NCI-H1417 (cell line): ENCODE results near the gene PLIN1.
A peak's percentile ranks its signal among the peaks of the same experiment; 100 is the strongest.

Source experiments
- DNase-seq, 3 experiments: peaks; one replicate each; lab custom pipeline; 2025; lab: John Stamatoyannopoulos, UW

Gene PLIN1

GRCh38 chr15:89671687-89672086 is 7.5 kb downstream of the PLIN1 start:
- no peak for DNase-seq

GRCh38 chr15:89670971-89671560 is 8.1 kb downstream of the PLIN1 start:
- no peak for DNase-seq

GRCh38 chr15:89669941-89670340 is 9.2 kb downstream of the PLIN1 start:
- DNase-seq: no peak

- DNase-seq: no peak
Measured at GRCh38 chr15:89669309-89669865, 9.8 kb downstream of the PLIN1 start.

- no peak for DNase-seq
Measured at GRCh38 chr15:89668171-89668570, 11.0 kb downstream of the PLIN1 start.

GRCh38 chr15:89667706-89667960 is 11.5 kb downstream of the PLIN1 start:
- no peak for DNase-seq

GRCh38 chr15:89666858-89667705 is 12.1 kb downstream of the PLIN1 start:
- DNase-seq: no peak

GRCh38 chr15:89666184-89666857 is 12.8 kb downstream of the PLIN1 start:
- peak in 1 of 3 experiments; percentile 6 for DNase-seq

GRCh38 chr15:89665449-89666181 is 13.6 kb downstream of the PLIN1 start:
- DNase-seq: peak; percentile 34 to 70 (median 60)

- peak; percentile 69 to 89 (median 84) for DNase-seq
Measured at GRCh38 chr15:89664441-89665350, 14.5 kb downstream of the PLIN1 start.

- no peak for DNase-seq
Measured at GRCh38 chr15:89662893-89663626, 16.1 kb downstream of the PLIN1 start.

GRCh38 chr15:89660556-89660955 is 18.6 kb downstream of the PLIN1 start:
- no peak for DNase-seq

GRCh38 chr15:89659295-89659694 is 19.9 kb downstream of the PLIN1 start:
- no peak for DNase-seq

- DNase-seq: no peak
Measured at GRCh38 chr15:89657686-89658200, 21.4 kb downstream of the PLIN1 start.

- peak in 1 of 3 experiments; percentile 50 for DNase-seq
Measured at GRCh38 chr15:89656116-89656815, 22.9 kb downstream of the PLIN1 start.

GRCh38 chr15:89654847-89655805 is 24.0 kb downstream of the PLIN1 start, which contains the start of gene KIF7:
KIF7 (minus strand) TSS chr15:89655467; CDS start chr15:89652930, 2,537 bp downstream.
- peak; percentile 51 to 62 (median 62) for DNase-seq

GRCh38 chr15:89654301-89654761 is 24.8 kb downstream of the PLIN1 start:
- DNase-seq: no peak

GRCh38 chr15:89653578-89653977 is 25.6 kb downstream of the PLIN1 start:
- no peak for DNase-seq
